ENCODE data around the gene PPIE.
"Not testable (repeated sequence)": the region's sequence is repeated elsewhere in the genome, so short reads cannot be mapped to it uniquely, and the experiment has no call there.

DNA sequence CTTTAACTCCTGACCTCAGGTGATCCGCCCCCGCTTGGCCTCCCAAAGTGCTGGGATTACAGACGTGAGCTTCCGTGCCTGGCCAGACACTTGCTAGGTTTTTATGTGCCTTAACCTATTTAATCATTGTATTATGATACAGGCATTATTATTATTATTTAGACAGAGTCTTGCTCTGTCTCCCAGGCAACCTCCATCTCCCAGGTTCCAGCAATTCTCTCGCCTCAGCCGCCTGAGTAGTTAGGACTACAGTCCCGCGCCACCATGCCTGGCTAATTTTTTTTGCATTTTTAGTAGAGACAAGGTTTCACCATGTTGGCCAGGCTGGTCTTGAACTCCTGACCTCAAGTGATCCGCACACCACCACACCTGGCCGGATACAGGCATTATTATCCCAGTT, 44.0 kb downstream of the PPIE start:
- not testable (repeated sequence) for TF ChIP-seq CTCF (IDR thresholded peaks at IDR 0.05; ENCODE audit: insufficient read depth, low read length, poor library complexity, severe bottlenecking); EZH2phosphoT487 (conservative IDR thresholded peaks at IDR 0.05; ENCODE audit: low read length)
